Mesenteric fat pad (tissue), 1 donor: ENCODE measurements around the gene ACOT8. TPM values are rescaled to one million over a fixed set of nuclear protein-coding genes. Genes with fewer than 3 reads are reported as not detected.
"Not testable (repeated sequence)": the region's sequence is repeated elsewhere in the genome, so short reads cannot be mapped to it uniquely, and the experiment has no call there.

Experiments
- DNase-seq: peaks from one replicate; pipeline ENCODE4 v3.0.0-alpha.2; 2020; ENCODE audit warnings: low spot score
- total RNA-seq: library from RNA; stranded (reverse); fragmentation: NEBNext Ultra II Directional; extraction: Animal tissue kit (Norgen Biotek cat#: 25700); gene quantifications from one replicate; pipeline ENCODE4 v1.2.1, GENCODE V29; 2021
- donor health status: DM: yes; HTN: yes; CAD: no.

The ACOT8 gene
- total RNA-seq, 1 donor from 2014 or later, result 14.9 TPM

- DNase-seq, result no peak
Observed at GRCh38 chr20:45888681-45889080, 31.5 kb upstream of the ACOT8 start.

- no peak for DNase-seq
Observed at GRCh38 chr20:45887346-45887715, 30.1 kb upstream of the ACOT8 start, which contains the start of gene SPATA25. Gene SPATA25 (minus strand): TSS chr20:45887622. CDS start chr20:45887590, 32 bp downstream.

GRCh38 chr20:45886590-45887345 lies 29.6 kb upstream of the ACOT8 start:
- no peak for DNase-seq

GRCh38 chr20:45883100-45883469 lies 25.9 kb upstream of the ACOT8 start:
- DNase-seq, result no peak

GRCh38 chr20:45882469-45883099 lies 25.4 kb upstream of the ACOT8 start:
- no peak for DNase-seq

- peak; percentile 99 for DNase-seq
Observed at GRCh38 chr20:45880988-45881788, 24.0 kb upstream of the ACOT8 start, which contains the start of gene ZSWIM1. Gene ZSWIM1 (plus strand): TSS chr20:45881227. CDS start chr20:45882593, 1,366 bp downstream.

- DNase-seq, result no peak
Observed at GRCh38 chr20:45878076-45878761, 21.0 kb upstream of the ACOT8 start.

GRCh38 chr20:45874576-45874975 lies 17.4 kb upstream of the ACOT8 start:
- no peak for DNase-seq

GRCh38 chr20:45874104-45874481 lies 16.9 kb upstream of the ACOT8 start:
- DNase-seq, result not testable (repeated sequence)

GRCh38 chr20:45873409-45874103 lies 16.4 kb upstream of the ACOT8 start:
- DNase-seq, result no peak

GRCh38 chr20:45872626-45873025 lies 15.4 kb upstream of the ACOT8 start:
- DNase-seq, result no peak

- DNase-seq, result no peak
Observed at GRCh38 chr20:45867819-45868176, 10.6 kb upstream of the ACOT8 start.

GRCh38 chr20:45867136-45867818 lies 10.1 kb upstream of the ACOT8 start:
- DNase-seq, result no peak

GRCh38 chr20:45866454-45866853 lies 9.3 kb upstream of the ACOT8 start:
- DNase-seq, result no peak

GRCh38 chr20:45863543-45864470 lies 6.6 kb upstream of the ACOT8 start:
- no peak for DNase-seq

- DNase-seq, result no peak
Observed at GRCh38 chr20:45861221-45862075, 4.3 kb upstream of the ACOT8 start.

- DNase-seq, result no peak
Observed at GRCh38 chr20:45860560-45861220, 3.5 kb upstream of the ACOT8 start.

GRCh38 chr20:45859916-45860315 lies 2.7 kb upstream of the ACOT8 start:
- DNase-seq, result no peak
